Measurements from ENCODE around the gene PPP2R5B.

The PPP2R5B gene

GRCh38 chr11:64930340-64930739, 5.9 kb downstream of the PPP2R5B start:
- DNase-seq (ENCODE audit: low spot score): no peak

GRCh38 chr11:64931290-64931689, 6.8 kb downstream of the PPP2R5B start:
- DNase-seq (ENCODE audit: low spot score): no peak

- no peak for DNase-seq (ENCODE audit: low spot score)
Measured at GRCh38 chr11:64932324-64932723, 7.8 kb downstream of the PPP2R5B start.

- DNase-seq (ENCODE audit: low spot score): no peak
Measured at GRCh38 chr11:64933213-64933934, 8.9 kb downstream of the PPP2R5B start.

GRCh38 chr11:64933935-64934681, 9.6 kb downstream of the PPP2R5B start:
- DNase-seq (ENCODE audit: low spot score): no peak

- no peak for DNase-seq (ENCODE audit: low spot score)
Measured at GRCh38 chr11:64934682-64935358, 10.3 kb downstream of the PPP2R5B start.

- no peak for DNase-seq (ENCODE audit: low spot score)
Measured at GRCh38 chr11:64935359-64936081, 11.0 kb downstream of the PPP2R5B start, which contains the start of gene GPHA2. Gene GPHA2, minus strand, starts transcription at chr11:64935893. Its CDS starts 433 bp downstream, at chr11:64935460.

GRCh38 chr11:64936539-64936938, 12.1 kb downstream of the PPP2R5B start:
- DNase-seq (ENCODE audit: low spot score): no peak

- DNase-seq (ENCODE audit: low spot score): no peak
Measured at GRCh38 chr11:64947208-64947814, 22.8 kb downstream of the PPP2R5B start.

- DNase-seq (ENCODE audit: low spot score): no peak
Measured at GRCh38 chr11:64951529-64951928, 27.0 kb downstream of the PPP2R5B start.

GRCh38 chr11:64954201-64954600, 29.7 kb downstream of the PPP2R5B start:
- DNase-seq (ENCODE audit: low spot score): no peak

GRCh38 chr11:64959498-64959897, 35.0 kb downstream of the PPP2R5B start:
- DNase-seq (ENCODE audit: low spot score): no peak

GRCh38 chr11:64960719-64961118, 36.2 kb downstream of the PPP2R5B start:
- no peak for DNase-seq (ENCODE audit: low spot score)

- DNase-seq (ENCODE audit: low spot score): no peak
Measured at GRCh38 chr11:64963072-64963631, 38.7 kb downstream of the PPP2R5B start.

- no peak for DNase-seq (ENCODE audit: low spot score)
Measured at GRCh38 chr11:64967375-64967774, 42.9 kb downstream of the PPP2R5B start.

GRCh38 chr11:64969209-64969608, 44.7 kb downstream of the PPP2R5B start:
- DNase-seq (ENCODE audit: low spot score): no peak

GRCh38 chr11:64970731-64971151, 46.3 kb downstream of the PPP2R5B start:
- no peak for DNase-seq (ENCODE audit: low spot score)

GRCh38 chr11:64971421-64972233, 47.1 kb downstream of the PPP2R5B start, which contains the start of gene MAJIN:
Gene MAJIN, minus strand, starts transcription at chr11:64972108. Its CDS starts 12,703 bp downstream, at chr11:64959405.
- DNase-seq (ENCODE audit: low spot score): peak; percentile 46

GRCh38 chr11:64974124-64974523, 49.6 kb downstream of the PPP2R5B start:
- no peak for DNase-seq (ENCODE audit: low spot score)

GRCh38 chr11:64976651-64977050, 52.2 kb downstream of the PPP2R5B start:
- no peak for DNase-seq (ENCODE audit: low spot score)
